Psoas muscle (tissue), 8 donors: ENCODE measurements around the gene BTD. TPM values are rescaled to one million over a fixed set of nuclear protein-coding genes. Genes with fewer than 3 reads are reported as not detected.

Experiments
- ATAC-seq, 4 donors: fragments of 200-7000 bp; cut with Tn5 transposase; one replicate each; pipeline ENCODE4 v1.9.1; 2020; ENCODE audit warnings: moderate library complexity in 3 of 4, mild to moderate bottlenecking in 2 of 4
- DNase-seq, 2 donors: peaks; one replicate each; pipeline ENCODE4 v3.0.0-alpha.2; 2020
- H3K27ac ChIP-seq: fragments of 200-600 bp; one replicate; pipeline ENCODE4 v1.8.0; 2022
- H3K27me3 ChIP-seq, 3 donors: fragments of 200-600 bp in 1 of 3; one replicate each; pipeline versions ENCODE4 v1.6.1 to v1.8.0; 2013 to 2022; ENCODE audit warnings: low read length in 2 of 3, mild to moderate bottlenecking in 2 of 3, moderate library complexity in 1 of 3; ENCODE audit not compliant: insufficient read depth in 3 of 3
- H3K36me3 ChIP-seq, 2 donors: fragments of 200-600 bp in 1 of 2; one replicate each; pipeline versions ENCODE4 v1.6.1 to v1.8.0; 2013 to 2022; ENCODE audit warnings: low read depth in 1 of 2, mild to moderate bottlenecking in 1 of 2, moderate library complexity in 1 of 2; ENCODE audit not compliant: insufficient read depth in 1 of 2
- H3K4me1 ChIP-seq: fragments of 200-600 bp; one replicate; pipeline ENCODE4 v1.8.0; 2022
- H3K4me3 ChIP-seq: fragments of 200-600 bp; one replicate; pipeline ENCODE4 v1.8.0; 2022; ENCODE audit warnings: mild to moderate bottlenecking
- H3K9me3 ChIP-seq: fragments of 200-600 bp; one replicate; pipeline ENCODE4 v1.8.0; 2022
- CTCF ChIP-seq: fragments of 200-600 bp; IDR thresholded peaks from one replicate; pipeline ENCODE4 v1.8.0; 2022; ENCODE audit warnings: antibody characterized with exemption
- WGBS, 3 donors: extraction: QIAGEN DNeasy Blood & Tissue Kit; methylation state at CpG; one replicate each; pipeline versions ENCODE4 v1.1.6 to v1.1.7; 2013; 5-methylcytosine and 5-hydroxymethylcytosine counted together
- intact Hi-C, 2 donors: fragments of 100-400 bp; cut with DNase I; formaldehyde crosslinking; loops; one replicate each; pipeline versions ENCODE4 v1.11.0 to v1.14.2; 2022
- polyA plus RNA-seq, 3 donors: library from polyadenylated mRNA; stranded (reverse); fragments of 200-250 nt; gene quantifications; one replicate each; pipeline ENCODE4 v1.2.3, GENCODE V29; 2013
- total RNA-seq, 4 donors: library from RNA; stranded (reverse); fragmentation: NEBNext Ultra II Directional in 2 of 4; extraction: Animal tissue kit (Norgen Biotek cat#: 25700) in 2 of 4; gene quantifications; one replicate each; pipeline versions ENCODE4 v1.2.1 to v1.2.4, GENCODE V29; 2021 to 2023
- donor health status: healthy with polysubstance abuse.
- donor health status: DM: no; HTN: no; CAD: no; lungs with moderate emphysema.
- donor health status: Bipolar disorder and iron deficiency.
- donor health status: healthy.
- donor health status: DM: yes; HTN: yes; CAD: no.
- donor health status: DM: no; HTN: no; CAD: no.
- donor health status: DM: no; HTN: no; CAD: no.
- donor health status: DM: yes; HTN: yes; CAD: no.

Gene BTD
- total and polyA plus RNA-seq, 7 donors: 6.3 to 15.2 (median 9.8) TPM

GRCh38 chr3:15629860-15630597 is 28.5 kb downstream of the BTD start:
- no peaks in the 10 kb centered on the region for H3K9me3 ChIP-seq
- intact Hi-C loops: loop anchor here (2.0 to 10.0 kb wide), 5 partner anchors 42 to 617 kb away; no protein-coding TSS in a partner anchor
- H3K4me3 ChIP-seq: peak overlapping the region; percentile 51
- peak; percentile 80 to 90 (median 88) for ATAC-seq
- no peaks in the 10 kb centered on the region for H3K27me3 ChIP-seq
- H3K4me1 ChIP-seq: peaks cover 31% of the 10 kb centered on the region
- TF ChIP-seq CTCF: peak; percentile 77
- H3K27ac ChIP-seq: peak overlapping the region; percentile 95
- no peak for DNase-seq
- H3K36me3 ChIP-seq: peaks cover 0 to 3% of the 10 kb centered on the region in 2 donors
- WGBS, 3 donors: 35 to 37% (median 37%) methylated on average over 10 of the region's 10 CpGs

- Histone ChIP-seq H3K9me3 (no peaks in the 10 kb centered on the region), H3K4me3 (peak overlapping the region; percentile 51), H3K27ac (peak overlapping the region; percentile 95), H3K4me1 (peaks cover 38% of the 10 kb centered on the region), H3K36me3 (peaks cover 0 to 3% of the 10 kb centered on the region in 2 donors), H3K27me3 (no peaks in the 10 kb centered on the region)
- intact Hi-C loops: loop anchor here (2.0 to 5.0 kb wide), 4 partner anchors 42 to 617 kb away; no protein-coding TSS in a partner anchor
- peak; percentile 23 to 62 (median 43) for ATAC-seq
- no peak for TF ChIP-seq CTCF
- 5 to 10% (median 7%) methylated on average over 8 of the region's 8 CpGs for WGBS, 3 donors
- no peak for DNase-seq
Measured at GRCh38 chr3:15630646-15631350, 29.3 kb downstream of the BTD start.

- Histone ChIP-seq H3K4me3 (no peak overlapping the region), H3K4me1 (peaks cover 47% of the 10 kb centered on the region), H3K36me3 (peaks cover 0 to 3% of the 10 kb centered on the region in 2 donors), H3K27me3 (no peaks in the 10 kb centered on the region), H3K27ac (peak overlapping the region; percentile 95), H3K9me3 (no peaks in the 10 kb centered on the region)
- intact Hi-C loops: loop anchor here (2.0 to 5.0 kb wide), 4 partner anchors 41 to 616 kb away; no protein-coding TSS in a partner anchor
- ATAC-seq (no peak), DNase-seq (no peak)
- TF ChIP-seq CTCF: no peak
- WGBS, 3 donors: 76 to 84% (median 81%) methylated on average over 12 of the region's 12 CpGs
Measured at GRCh38 chr3:15631426-15632211, 30.1 kb downstream of the BTD start.

GRCh38 chr3:15632212-15632580 is 30.7 kb downstream of the BTD start:
- Histone ChIP-seq H3K36me3 (peaks cover 0 to 3% of the 10 kb centered on the region in 2 donors), H3K27me3 (no peaks in the 10 kb centered on the region), H3K9me3 (no peaks in the 10 kb centered on the region), H3K4me1 (peaks cover 52% of the 10 kb centered on the region), H3K27ac (peak overlapping the region; percentile 95), H3K4me3 (no peak overlapping the region)
- intact Hi-C loops: loop anchor here (5.0 kb wide), 3 partner anchors 40 to 615 kb away; no protein-coding TSS in a partner anchor
- no peak for DNase-seq
- TF ChIP-seq CTCF: no peak
- WGBS, 3 donors: 94 to 97% (median 96%) methylated on average over 4 of the region's 4 CpGs
- no peak for ATAC-seq
